Endothelial cell of umbilical vein (primary cell): ENCODE results near the gene FOXE1. TPM values are rescaled to one million over a fixed set of nuclear protein-coding genes. Genes with fewer than 3 reads are reported as not detected.

ENCODE experiments used
- BruUV-seq: library from RNA; stranded (reverse); fragments of 400-500 nt; replicated peaks from 2 replicates; lab custom pipeline; 2021; lab: Mats Ljungman, UMichigan
- CTCF ChIA-PET: fragments of 300-600, 350-600 bp; sonication (Branson Sonifier 250); formaldehyde crosslinking; loops from one replicate; lab custom pipeline; 2021; ENCODE audit warnings: antibody characterized with exemption, inconsistent platforms; lab: Charles Lee
- POLR2A ChIA-PET: fragments of 300-600, 350-600 bp; sonication (Branson Sonifier 250); formaldehyde crosslinking; loops from one replicate; lab custom pipeline; 2021; ENCODE audit warnings: antibody characterized with exemption, inconsistent platforms; lab: Charles Lee
- DNase-seq: peaks from one replicate; pipeline ENCODE4 v3.0.0-alpha.2; 2011; ENCODE audit warnings: low read depth, low spot score
- FAIRE-seq: peaks from 2 replicates; lab custom pipeline; 2011; peaks lifted over from hg19 to GRCh38; lab: Jason Lieb, UNC
- H2AFZ ChIP-seq: 2 replicates; pipeline ENCODE4 v1.6.0; 2012; ENCODE audit warnings: low read depth, low read length, control low read depth, inconsistent platforms
- H3K27ac ChIP-seq: 2 replicates; pipeline ENCODE4 v1.5.1; 2011; ENCODE audit warnings: low read depth, mild to moderate bottlenecking, control low read depth, low read length, moderate library complexity; ENCODE audit not compliant: insufficient read depth
- H3K27me3 ChIP-seq, 2 experiments: 2 replicates each; pipeline versions ENCODE4 v1.6.0 to v1.6.1; 2011; ENCODE audit warnings: low read length in 2 of 2, mixed read lengths in 1 of 2; ENCODE audit not compliant: control insufficient read depth in 2 of 2, insufficient read depth in 2 of 2
- H3K36me3 ChIP-seq, 2 experiments: 2 replicates in 1 of 2; 3 replicates in 1 of 2; pipeline ENCODE4 v1.5.1; 2011; ENCODE audit warnings: low read length in 2 of 2, mild to moderate bottlenecking in 1 of 2, moderate library complexity in 1 of 2; ENCODE audit not compliant: control insufficient read depth in 2 of 2, insufficient read depth in 2 of 2; ENCODE audit errors: extremely low read depth in 1 of 2
- H3K4me1 ChIP-seq: 3 replicates; pipeline ENCODE4 v1.5.1; 2011; ENCODE audit warnings: mild to moderate bottlenecking, low read length; ENCODE audit not compliant: control insufficient read depth, insufficient read depth; ENCODE audit errors: extremely low read depth
- H3K4me2 ChIP-seq: 2 replicates; pipeline ENCODE4 v1.6.1; 2011; ENCODE audit warnings: low read length, control low read depth, mixed read lengths; ENCODE audit not compliant: insufficient read depth
- H3K4me3 ChIP-seq, 3 experiments: fragments of 200-600 bp in 1 of 3; sonication (generic), shearing (Covaris generic) in 1 of 3; replicated peaks in 1 of 3; 2 replicates each; pipeline ENCODE4 v1.5.1; 2011 to 2016; ENCODE audit warnings: control low read depth in 3 of 3, low read length in 3 of 3, mild to moderate bottlenecking in 2 of 3, inconsistent platforms in 1 of 3, low read depth in 1 of 3, moderate library complexity in 1 of 3; ENCODE audit not compliant: insufficient read depth in 1 of 3
- H3K79me2 ChIP-seq: 2 replicates; pipeline ENCODE4 v1.6.0; 2012; ENCODE audit warnings: low read length, inconsistent platforms; ENCODE audit not compliant: control insufficient read depth, insufficient read depth
- H3K9ac ChIP-seq: replicated peaks from 2 replicates; pipeline ENCODE3; 2011; ENCODE audit warnings: low read length, control low read depth; ENCODE audit not compliant: insufficient read depth; ENCODE audit errors: extremely low read depth
- H3K9me1 ChIP-seq: replicated peaks from 3 replicates; pipeline ENCODE4 v1.6.0; 2011; ENCODE audit warnings: mild to moderate bottlenecking, low read length; ENCODE audit not compliant: control insufficient read depth, insufficient read depth; ENCODE audit errors: extremely low read depth
- H3K9me3 ChIP-seq: replicated peaks from 2 replicates; pipeline ENCODE4 v1.5.1; 2012; ENCODE audit warnings: low read length, inconsistent platforms; ENCODE audit not compliant: control insufficient read depth, insufficient read depth
- H4K20me1 ChIP-seq: replicated peaks from 2 replicates; pipeline ENCODE3; 2011; ENCODE audit warnings: mild to moderate bottlenecking, low read length; ENCODE audit not compliant: control insufficient read depth, insufficient read depth; ENCODE audit errors: extremely low read depth
- EZH2 ChIP-seq: IDR thresholded peaks from 2 replicates; pipeline ENCODE4 v1.6.1; 2012; ENCODE audit warnings: borderline replicate concordance, low read depth, mild to moderate bottlenecking, moderate library complexity, low read length, inconsistent platforms; ENCODE audit not compliant: severe bottlenecking
- FOS ChIP-seq: IDR thresholded peaks from 2 replicates; pipeline ENCODE4 v1.6.1; 2011; ENCODE audit warnings: mild to moderate bottlenecking, low read length, moderate library complexity, borderline replicate concordance; ENCODE audit not compliant: insufficient read depth
- GATA2 ChIP-seq: IDR thresholded peaks from 2 replicates; pipeline ENCODE4 v1.7.0; 2011; ENCODE audit warnings: low read depth, mild to moderate bottlenecking, moderate library complexity, mixed read lengths, low read length; ENCODE audit not compliant: insufficient read length, insufficient read depth
- JUN ChIP-seq: IDR thresholded peaks from 2 replicates; pipeline ENCODE4 v1.6.1; 2011; ENCODE audit warnings: borderline replicate concordance, low read depth; ENCODE audit not compliant: insufficient read length, insufficient read depth
- MYC ChIP-seq: IDR thresholded peaks from one replicate; pipeline ENCODE4 v1.6.1; 2011; ENCODE audit warnings: mild to moderate bottlenecking, low read depth, low read length
- POLR2A ChIP-seq: IDR thresholded peaks from 2 replicates; pipeline ENCODE4 v1.6.1; 2012; ENCODE audit warnings: low read depth, mild to moderate bottlenecking, control low read depth, low read length
- POLR2AphosphoS5 ChIP-seq: IDR thresholded peaks from 2 replicates; pipeline ENCODE4 v1.6.1; 2012; ENCODE audit warnings: low read depth, mild to moderate bottlenecking, control low read depth, low read length, moderate library complexity; ENCODE audit not compliant: insufficient read depth
- dilution Hi-C: fragments of 300-500 bp; cut with MboI; formaldehyde crosslinking; loops from one replicate; pipeline ENCODE4 v1.15.0; 2019; ENCODE audit warnings: low sequenced_read_pairs; ENCODE audit not compliant: extremely low pct_ligation_motif_present
- intact Hi-C: fragments of 100-400 bp; cut with micrococcal nuclease; formaldehyde crosslinking; loops from one replicate; pipeline ENCODE4 v1.10.0; 2022
- polyA plus RNA-seq, 4 experiments: library from polyadenylated mRNA; depleted of rRNA in 3 of 4; stranded (reverse) in 3 of 4; unstranded in 1 of 4; fragments of >200 nt; gene quantifications; 2 replicates each; pipeline versions ENCODE4 v1.2.1 to v1.2.3, GENCODE V29; 2011 to 2012; ENCODE audit warnings: missing spikeins in 1 of 4
- total RNA-seq: library from RNA; stranded (reverse); gene quantifications from 2 replicates; pipeline ENCODE4 v1.2.3, GENCODE V29; 2021
- TF ChIP-seq, protein P1 (sequence below), 2 donors: IDR thresholded peaks; 1 replicate in 1 of 2; 2 replicates in 1 of 2; pipeline ENCODE4 v1.5.1; 2011; ENCODE audit warnings: low read length in 2 of 2, mild to moderate bottlenecking in 2 of 2, moderate library complexity in 2 of 2, control low read depth in 1 of 2, inconsistent platforms in 1 of 2, low read depth in 1 of 2; ENCODE audit not compliant: insufficient read depth in 1 of 2; ENCODE audit errors: extremely low read depth in 1 of 2
- TF ChIP-seq, protein P2 (sequence below): IDR thresholded peaks from 2 replicates; pipeline ENCODE4 v1.6.1; 2011; ENCODE audit not compliant: insufficient read depth, insufficient read length

Gene FOXE1
- total and polyA plus RNA-seq, 2 donors (not counting 3 experiments of a cell fraction or from before 2014, with no cell fraction given) = not detected

- Histone ChIP-seq H3K36me3 (no peaks in the 10 kb centered on the region), H3K27ac (no peak overlapping the region), H3K9ac (no peak overlapping the region), H3K9me1 (no peaks in the 10 kb centered on the region), H4K20me1 (peaks cover 2% of the 10 kb centered on the region), H3K4me3 (no peak overlapping the region), H3K4me1 (peaks cover 5% of the 10 kb centered on the region), H3K9me3 (no peaks in the 10 kb centered on the region), H3K4me2 (no peak overlapping the region), H2AFZ (no peak overlapping the region), H3K27me3 (peaks cover 83 to 98% of the 10 kb centered on the region in 2 experiments), H3K79me2 (no peaks in the 10 kb centered on the region)
- BruUV-seq = no TSS peak
- TF ChIP-seq, protein P1, sequence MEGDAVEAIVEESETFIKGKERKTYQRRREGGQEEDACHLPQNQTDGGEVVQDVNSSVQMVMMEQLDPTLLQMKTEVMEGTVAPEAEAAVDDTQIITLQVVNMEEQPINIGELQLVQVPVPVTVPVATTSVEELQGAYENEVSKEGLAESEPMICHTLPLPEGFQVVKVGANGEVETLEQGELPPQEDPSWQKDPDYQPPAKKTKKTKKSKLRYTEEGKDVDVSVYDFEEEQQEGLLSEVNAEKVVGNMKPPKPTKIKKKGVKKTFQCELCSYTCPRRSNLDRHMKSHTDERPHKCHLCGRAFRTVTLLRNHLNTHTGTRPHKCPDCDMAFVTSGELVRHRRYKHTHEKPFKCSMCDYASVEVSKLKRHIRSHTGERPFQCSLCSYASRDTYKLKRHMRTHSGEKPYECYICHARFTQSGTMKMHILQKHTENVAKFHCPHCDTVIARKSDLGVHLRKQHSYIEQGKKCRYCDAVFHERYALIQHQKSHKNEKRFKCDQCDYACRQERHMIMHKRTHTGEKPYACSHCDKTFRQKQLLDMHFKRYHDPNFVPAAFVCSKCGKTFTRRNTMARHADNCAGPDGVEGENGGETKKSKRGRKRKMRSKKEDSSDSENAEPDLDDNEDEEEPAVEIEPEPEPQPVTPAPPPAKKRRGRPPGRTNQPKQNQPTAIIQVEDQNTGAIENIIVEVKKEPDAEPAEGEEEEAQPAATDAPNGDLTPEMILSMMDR (IDR thresholded peaks at IDR 0.05; ENCODE audit: extremely low read depth in 1 of 2, insufficient read depth in 1 of 2, low read depth in 1 of 2, low read length in 2 of 2) = no peak
- TF ChIP-seq, protein P2, sequence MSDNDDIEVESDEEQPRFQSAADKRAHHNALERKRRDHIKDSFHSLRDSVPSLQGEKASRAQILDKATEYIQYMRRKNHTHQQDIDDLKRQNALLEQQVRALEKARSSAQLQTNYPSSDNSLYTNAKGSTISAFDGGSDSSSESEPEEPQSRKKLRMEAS = no peak
- TF ChIP-seq GATA2 = no peak
- TF ChIP-seq MYC = no peak
- no peak for TF ChIP-seq FOS
- no peak for TF ChIP-seq JUN
- no peak for TF ChIP-seq POLR2AphosphoS5
- no peak for TF ChIP-seq POLR2A
- TF ChIP-seq EZH2 = no peak
- POLR2A ChIA-PET = no interaction called here
- intact Hi-C loops (no loop called here), dilution Hi-C loops (no loop called here)
- FAIRE-seq = no peak
- CTCF ChIA-PET = interaction anchor here (1.4 kb wide), 1 partner anchor 23 kb away, joined by 3 read pairs; no protein-coding TSS in a partner anchor
- no peak for DNase-seq
These were observed 3.0 kb upstream of the FOXE1 start for GRCh38 chr9:97849980-97850379.
